ENCODE measurements around the gene KIF3B. TPM values are rescaled to one million over a fixed set of nuclear protein-coding genes. Genes with fewer than 3 reads are reported as not detected.

The KIF3B gene
- total RNA-seq, 2 donors from 2014 or later, result 22.6 to 23.5 TPM

DNA sequence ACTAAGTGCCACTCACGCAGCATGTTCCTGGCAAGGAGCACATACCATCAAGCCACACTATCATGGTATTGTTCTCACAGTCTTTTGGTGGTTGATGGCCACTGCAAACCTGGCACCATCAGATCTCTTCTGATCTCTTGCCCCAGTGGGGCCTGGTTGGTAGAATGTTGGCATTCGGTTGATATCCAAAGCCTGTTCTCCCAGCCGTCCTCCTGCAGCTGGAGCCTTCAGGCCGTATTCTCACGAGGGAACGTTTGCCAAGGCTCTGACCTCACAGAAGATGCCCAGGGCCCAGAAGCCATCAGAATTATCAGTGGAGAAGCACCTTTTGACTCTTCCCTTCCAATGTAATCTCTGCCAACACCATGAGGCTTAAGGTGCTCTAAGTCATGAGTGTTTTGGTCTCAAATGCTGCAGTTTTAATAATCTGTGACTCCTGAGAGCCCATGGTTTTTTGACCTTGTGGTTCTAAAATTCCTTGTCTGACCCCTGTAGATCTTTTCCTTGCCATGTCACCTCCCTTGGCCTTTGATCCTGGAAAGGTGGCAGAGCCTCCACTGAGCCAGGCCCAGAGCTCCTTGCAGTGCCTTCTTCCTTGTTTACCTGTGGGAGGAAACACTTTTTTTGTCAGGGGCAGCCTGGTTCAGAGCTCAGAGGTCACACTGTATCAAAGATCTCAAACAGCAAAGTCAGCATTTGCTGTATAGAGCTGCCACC is 42.0 kb upstream of the KIF3B start:
- Histone ChIP-seq H3K9me3 (no peaks in the 10 kb centered on the region), H3K4me1 (replicated peaks) (no peaks in the 10 kb centered on the region), H3K27ac (peak overlapping the region in 1 of 2 donors; percentile 21), H3K36me3 (peaks cover 0 to 6% of the 10 kb centered on the region in 2 donors), H3K4me3 (no peak overlapping the region), H3K27me3 (replicated peaks; ENCODE audit: insufficient read depth) (no peaks in the 10 kb centered on the region)
- no peak for TF ChIP-seq POLR2A (IDR thresholded peaks at IDR 0.05)
- no peak for TF ChIP-seq POLR2AphosphoS5 (IDR thresholded peaks at IDR 0.05)
- TF ChIP-seq, protein P1, sequence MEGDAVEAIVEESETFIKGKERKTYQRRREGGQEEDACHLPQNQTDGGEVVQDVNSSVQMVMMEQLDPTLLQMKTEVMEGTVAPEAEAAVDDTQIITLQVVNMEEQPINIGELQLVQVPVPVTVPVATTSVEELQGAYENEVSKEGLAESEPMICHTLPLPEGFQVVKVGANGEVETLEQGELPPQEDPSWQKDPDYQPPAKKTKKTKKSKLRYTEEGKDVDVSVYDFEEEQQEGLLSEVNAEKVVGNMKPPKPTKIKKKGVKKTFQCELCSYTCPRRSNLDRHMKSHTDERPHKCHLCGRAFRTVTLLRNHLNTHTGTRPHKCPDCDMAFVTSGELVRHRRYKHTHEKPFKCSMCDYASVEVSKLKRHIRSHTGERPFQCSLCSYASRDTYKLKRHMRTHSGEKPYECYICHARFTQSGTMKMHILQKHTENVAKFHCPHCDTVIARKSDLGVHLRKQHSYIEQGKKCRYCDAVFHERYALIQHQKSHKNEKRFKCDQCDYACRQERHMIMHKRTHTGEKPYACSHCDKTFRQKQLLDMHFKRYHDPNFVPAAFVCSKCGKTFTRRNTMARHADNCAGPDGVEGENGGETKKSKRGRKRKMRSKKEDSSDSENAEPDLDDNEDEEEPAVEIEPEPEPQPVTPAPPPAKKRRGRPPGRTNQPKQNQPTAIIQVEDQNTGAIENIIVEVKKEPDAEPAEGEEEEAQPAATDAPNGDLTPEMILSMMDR (IDR thresholded peaks at IDR 0.05), result no peak
- WGBS, result 65% methylated on average over 6 of the region's 6 CpGs
- DNase-seq (ENCODE audit: low spot score), result no peak
- intact Hi-C loops (cut with DNase I), result no loop called here

DNA sequence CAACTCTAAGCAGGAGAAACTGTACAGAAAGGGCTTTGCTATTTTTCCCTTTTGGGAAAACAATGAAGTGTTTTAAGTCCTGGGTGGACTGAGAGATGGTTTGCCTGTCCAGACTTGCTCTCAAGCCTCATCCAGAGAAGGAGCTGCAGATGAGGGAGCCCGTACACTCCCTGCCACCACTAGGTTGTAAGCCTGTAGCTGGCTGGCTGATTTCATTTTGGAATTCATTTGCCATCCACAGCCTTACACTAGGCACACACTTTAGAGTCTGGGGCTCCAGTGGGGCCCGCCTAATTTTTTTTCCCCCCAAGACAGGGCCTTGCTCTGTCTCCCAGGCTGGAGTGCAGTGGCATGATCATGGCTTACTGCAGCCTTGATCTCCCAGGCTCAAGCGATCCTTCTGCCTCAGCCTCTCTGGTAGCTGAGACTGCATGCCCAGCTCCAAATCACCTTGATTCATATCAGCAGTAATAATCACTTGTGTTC is 41.4 kb upstream of the KIF3B start:
- intact Hi-C loops (cut with DNase I), result no loop called here
- Histone ChIP-seq H3K27ac (peak overlapping the region in 1 of 2 donors; percentile 21), H3K27me3 (replicated peaks; ENCODE audit: insufficient read depth) (no peaks in the 10 kb centered on the region), H3K9me3 (no peaks in the 10 kb centered on the region), H3K36me3 (peaks cover 0 to 6% of the 10 kb centered on the region in 2 donors), H3K4me1 (replicated peaks) (no peaks in the 10 kb centered on the region), H3K4me3 (no peak overlapping the region)
- TF ChIP-seq, protein P1 (IDR thresholded peaks at IDR 0.05), result no peak
- TF ChIP-seq POLR2AphosphoS5 (IDR thresholded peaks at IDR 0.05) (no peak), POLR2A (IDR thresholded peaks at IDR 0.05) (no peak)
- 70% methylated on average over 3 of the region's 3 CpGs for WGBS
- DNase-seq (ENCODE audit: low spot score), result peak; percentile 17

DNA sequence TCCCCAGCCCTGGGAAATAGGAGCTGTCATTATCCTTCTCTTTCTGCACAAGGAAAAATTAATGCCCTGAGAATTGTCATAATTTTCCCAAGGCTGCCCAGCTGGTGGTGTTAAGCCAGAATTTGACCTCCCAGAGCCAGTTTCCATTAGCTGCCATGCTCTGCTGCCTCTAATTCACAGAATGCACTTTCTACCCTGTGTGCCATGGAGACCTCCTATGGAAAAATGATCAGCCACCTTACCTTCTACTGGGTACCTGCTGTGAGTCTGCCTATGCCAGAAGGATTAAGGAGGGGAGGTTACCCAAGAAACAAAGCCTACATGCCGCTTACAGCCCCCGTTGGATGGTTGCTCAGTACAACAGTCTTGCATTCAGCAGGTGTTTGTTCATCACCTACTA is 40.6 kb upstream of the KIF3B start:
- TF ChIP-seq POLR2A (IDR thresholded peaks at IDR 0.05), result no peak
- TF ChIP-seq, protein P1 (IDR thresholded peaks at IDR 0.05), result no peak
- TF ChIP-seq POLR2AphosphoS5 (IDR thresholded peaks at IDR 0.05), result no peak
- Histone ChIP-seq H3K9me3 (no peaks in the 10 kb centered on the region), H3K4me1 (replicated peaks) (no peaks in the 10 kb centered on the region), H3K4me3 (no peak overlapping the region), H3K27ac (no peak overlapping the region), H3K27me3 (replicated peaks; ENCODE audit: insufficient read depth) (no peaks in the 10 kb centered on the region), H3K36me3 (peaks cover 0 to 6% of the 10 kb centered on the region in 2 donors)
- 98% methylated on average over 2 of the region's 2 CpGs for WGBS
- intact Hi-C loops (cut with DNase I), result no loop called here
- no peak for DNase-seq (ENCODE audit: low spot score)

DNA sequence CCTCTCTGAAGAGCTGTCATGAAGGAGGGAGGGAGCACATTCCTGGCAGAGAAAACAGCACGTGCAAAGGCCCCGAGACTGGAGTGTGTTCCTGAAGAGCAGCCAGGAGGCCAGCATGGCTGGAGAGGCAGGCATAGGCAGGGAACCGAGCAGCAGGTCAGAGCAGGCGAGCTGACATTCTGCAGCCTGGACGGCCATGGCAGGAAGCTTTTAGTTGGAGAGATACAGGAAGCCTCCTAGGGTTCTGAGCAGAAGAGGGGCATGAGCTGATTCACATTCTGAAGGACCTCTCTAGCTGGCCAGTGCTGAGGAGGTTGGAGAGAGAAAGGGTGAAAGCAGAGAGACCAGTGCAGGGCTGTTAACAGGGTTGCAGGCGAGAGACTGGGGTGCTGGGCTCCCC is 40.0 kb upstream of the KIF3B start:
- no peaks in the 10 kb centered on the region for H3K9me3 ChIP-seq
- 81% methylated on average over 6 of the region's 6 CpGs for WGBS
- intact Hi-C loops (cut with DNase I), result no loop called here

More for the DNA sequence above, 40.0 kb upstream of the KIF3B start:
- no peak for DNase-seq (ENCODE audit: low spot score)
- H3K4me1 ChIP-seq (replicated peaks), result no peaks in the 10 kb centered on the region
- TF ChIP-seq, protein P1 (IDR thresholded peaks at IDR 0.05), result no peak
- TF ChIP-seq POLR2AphosphoS5 (IDR thresholded peaks at IDR 0.05) (no peak), POLR2A (IDR thresholded peaks at IDR 0.05) (no peak)
- H3K4me3 ChIP-seq, result no peak overlapping the region
- H3K27me3 ChIP-seq (replicated peaks; ENCODE audit: insufficient read depth), result no peaks in the 10 kb centered on the region
- no peak overlapping the region for H3K27ac ChIP-seq
- H3K36me3 ChIP-seq, result peaks cover 0 to 6% of the 10 kb centered on the region in 2 donors
